ENCODE results near the gene METRNL.
"Not testable (repeated sequence)": the region's sequence is repeated elsewhere in the genome, so short reads cannot be mapped to it uniquely, and the experiment has no call there.

DNA sequence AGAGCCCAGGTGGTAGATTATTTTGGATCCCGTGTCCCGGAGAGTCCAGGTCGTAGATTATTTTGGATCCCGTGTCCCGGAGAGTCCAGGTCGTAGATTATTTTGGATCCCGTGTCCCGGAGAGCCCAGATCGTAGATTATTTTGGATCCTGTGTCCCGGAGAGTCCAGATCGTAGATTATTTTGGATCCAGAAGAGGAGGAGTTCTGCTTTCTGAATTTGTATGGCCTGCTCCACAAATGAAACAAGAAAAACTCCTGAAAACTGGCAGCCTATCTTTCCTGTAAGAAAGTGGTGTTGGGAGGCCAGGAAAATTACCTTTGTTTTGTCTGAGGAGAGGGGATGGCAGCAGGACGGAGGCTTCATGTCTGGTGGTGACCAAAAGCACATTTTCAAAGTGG lies 42.1 kb downstream of the METRNL start:
- TF ChIP-seq CTCF (IDR thresholded peaks at IDR 0.05); POLR2AphosphoS5 (IDR thresholded peaks at IDR 0.05; ENCODE audit: low read depth, low read length): not testable (repeated sequence)

Data from Panc1 (cell line).